A549 (cell line): ENCODE data around the gene PAX3.

Experiments
- CTCF ChIP-seq: fragments of >200 bp; sonication (Bioruptor Twin); formaldehyde crosslinking; IDR thresholded peaks from 3 replicates; pipeline ENCODE4 v1.5.1; 2016
- SREBF2 ChIP-seq: fragments of 450-650 bp; IDR thresholded peaks from 2 replicates; pipeline ENCODE4 v1.6.1; 2014; ENCODE audit warnings: mild to moderate bottlenecking, moderate library complexity

GRCh38 chr2:222256250-222256649 lies 42.5 kb downstream of the PAX3 start:
- no peak for TF ChIP-seq SREBF2
- TF ChIP-seq CTCF = no peak
